ENCODE measurements around the gene TRIM2.

TRIM2 gene

GRCh38 chr4:153239409-153239808 is 35.2 kb downstream of the TRIM2 start:
- Histone ChIP-seq H3K9ac (no peak overlapping the region), H3K27me3 (ENCODE audit: control insufficient read depth, insufficient read depth, low read length) (no peaks in the 10 kb centered on the region), H2AFZ (no peak overlapping the region), H3K4me1 (no peaks in the 10 kb centered on the region), H3K4me2 (ENCODE audit: low read length) (no peak overlapping the region), H3K4me3 (ENCODE audit: low read depth, low read length) (no peak overlapping the region), H3K9me3 (ENCODE audit: control insufficient read depth, low read length) (no peaks in the 10 kb centered on the region), H3K79me2 (no peaks in the 10 kb centered on the region), H3K27ac (no peak overlapping the region), H3K36me3 (ENCODE audit: control insufficient read depth, insufficient read depth, low read length) (no peaks in the 10 kb centered on the region)
- no peak for TF ChIP-seq CTCF (IDR thresholded peaks at IDR 0.05)

GRCh38 chr4:153241295-153241694 is 37.1 kb downstream of the TRIM2 start:
- Histone ChIP-seq H3K4me3 (ENCODE audit: low read depth, low read length) (no peak overlapping the region), H3K27ac (no peak overlapping the region), H3K9ac (no peak overlapping the region), H3K4me1 (no peaks in the 10 kb centered on the region), H2AFZ (no peak overlapping the region), H3K27me3 (ENCODE audit: control insufficient read depth, insufficient read depth, low read length) (no peaks in the 10 kb centered on the region), H3K9me3 (ENCODE audit: control insufficient read depth, low read length) (no peaks in the 10 kb centered on the region), H3K4me2 (ENCODE audit: low read length) (no peak overlapping the region), H3K79me2 (no peaks in the 10 kb centered on the region), H3K36me3 (ENCODE audit: control insufficient read depth, insufficient read depth, low read length) (no peaks in the 10 kb centered on the region)
- no peak for TF ChIP-seq CTCF (IDR thresholded peaks at IDR 0.05)

GRCh38 chr4:153241970-153242838 is 38.0 kb downstream of the TRIM2 start:
- Histone ChIP-seq H3K36me3 (ENCODE audit: control insufficient read depth, insufficient read depth, low read length) (no peaks in the 10 kb centered on the region), H3K4me2 (ENCODE audit: low read length) (no peak overlapping the region), H3K27ac (no peak overlapping the region), H3K79me2 (no peaks in the 10 kb centered on the region), H2AFZ (no peak overlapping the region), H3K4me3 (ENCODE audit: low read depth, low read length) (no peak overlapping the region), H3K4me1 (no peaks in the 10 kb centered on the region), H3K9me3 (ENCODE audit: control insufficient read depth, low read length) (no peaks in the 10 kb centered on the region), H3K27me3 (ENCODE audit: control insufficient read depth, insufficient read depth, low read length) (no peaks in the 10 kb centered on the region), H3K9ac (no peak overlapping the region)
- TF ChIP-seq CTCF (IDR thresholded peaks at IDR 0.05): no peak

GRCh38 chr4:153242839-153243324 is 38.6 kb downstream of the TRIM2 start:
- no peak overlapping the region for H2AFZ ChIP-seq
- H3K9me3 ChIP-seq (ENCODE audit: control insufficient read depth, low read length): no peaks in the 10 kb centered on the region
- H3K79me2 ChIP-seq: no peaks in the 10 kb centered on the region
- no peak overlapping the region for H3K27ac ChIP-seq
- H3K27me3 ChIP-seq (ENCODE audit: control insufficient read depth, insufficient read depth, low read length): no peaks in the 10 kb centered on the region
- H3K9ac ChIP-seq: no peak overlapping the region
- no peaks in the 10 kb centered on the region for H3K4me1 ChIP-seq
- no peak for TF ChIP-seq CTCF (IDR thresholded peaks at IDR 0.05)
- H3K36me3 ChIP-seq (ENCODE audit: control insufficient read depth, insufficient read depth, low read length): no peaks in the 10 kb centered on the region
- H3K4me3 ChIP-seq (ENCODE audit: low read depth, low read length): no peak overlapping the region
- H3K4me2 ChIP-seq (ENCODE audit: low read length): no peak overlapping the region

GRCh38 chr4:153243468-153243867 is 39.2 kb downstream of the TRIM2 start:
- Histone ChIP-seq H3K4me1 (peaks cover 4% of the 10 kb centered on the region), H3K4me2 (ENCODE audit: low read length) (no peak overlapping the region), H3K27me3 (ENCODE audit: control insufficient read depth, insufficient read depth, low read length) (no peaks in the 10 kb centered on the region), H3K9ac (no peak overlapping the region), H3K36me3 (ENCODE audit: control insufficient read depth, insufficient read depth, low read length) (no peaks in the 10 kb centered on the region), H3K9me3 (ENCODE audit: control insufficient read depth, low read length) (no peaks in the 10 kb centered on the region), H3K79me2 (no peaks in the 10 kb centered on the region), H3K4me3 (ENCODE audit: low read depth, low read length) (no peak overlapping the region), H2AFZ (no peak overlapping the region), H3K27ac (no peak overlapping the region)
- TF ChIP-seq CTCF (IDR thresholded peaks at IDR 0.05): no peak
